ENCODE data around the gene EIF3F. TPM values are rescaled to one million over a fixed set of nuclear protein-coding genes. Genes with fewer than 3 reads are reported as not detected.

Gene EIF3F
- total and polyA plus RNA-seq, 9 of the 15 experiments (the other 6 are each of a cell fraction or from before 2014, with no cell fraction given), result 50.1 to 259 (median 135) TPM

- no peak for TF ChIP-seq E2F6 (IDR thresholded peaks at IDR 0.05; ENCODE audit: borderline replicate concordance in 1 of 2, extremely low read depth in 1 of 2, insufficient read depth in 1 of 2, insufficient read length in 1 of 2, low read depth in 1 of 2, low read length in 1 of 2, poor library complexity in 1 of 2, severe bottlenecking in 1 of 2)
- TF ChIP-seq POLR3A (IDR thresholded peaks at IDR 0.05; ENCODE audit: borderline replicate concordance, extremely low read depth, insufficient read depth, insufficient read length), result no peak
- peak; percentile 31; the same call in 1 of the 2 replicates for TF ChIP-seq ESRRA (IDR thresholded peaks at IDR 0.05; ENCODE audit: borderline replicate concordance, low read depth)
- TF ChIP-seq BCLAF1 (IDR thresholded peaks at IDR 0.05; ENCODE audit: borderline replicate concordance in 1 of 2, control insufficient read depth in 1 of 2, low read depth in 2 of 2, low read length in 1 of 2), result peak in 1 of 2 experiments; percentile 77; a peak in 1 of 4 replicates
- TF ChIP-seq ZKSCAN8 (CRISPR knock-in tag; IDR thresholded peaks at IDR 0.05), result no peak
- TF ChIP-seq ZNF23 (CRISPR knock-in tag; IDR thresholded peaks at IDR 0.05), result no peak
- TF ChIP-seq IRF9 (tag; IDR thresholded peaks at IDR 0.05), result no peak
- TF ChIP-seq NCOA2 (IDR thresholded peaks at IDR 0.05; ENCODE audit: partially characterized antibody in 2 of 2), result no peak
- no peak for TF ChIP-seq U2AF1 (optimal IDR thresholded peaks at IDR 0.05; ENCODE audit: low read depth, low read length)
- TF ChIP-seq GATA2 (CRISPR knock-in tag; IDR thresholded peaks at IDR 0.05), result no peak
- no peak for TF ChIP-seq HEY1 (CRISPR knock-in tag; IDR thresholded peaks at IDR 0.05; ENCODE audit: borderline replicate concordance)
- no peak for TF ChIP-seq TCF15 (CRISPR knock-in tag; IDR thresholded peaks at IDR 0.05)
- TF ChIP-seq MCM2 (IDR thresholded peaks at IDR 0.05; ENCODE audit: low read depth), result no peak
- no peak for TF ChIP-seq ZNF175 (CRISPR knock-in tag; IDR thresholded peaks at IDR 0.05; ENCODE audit: low read depth)
- peak; percentile 96 for TF ChIP-seq ATF7 (IDR thresholded peaks at IDR 0.05)
- no peak for TF ChIP-seq RBM17 (IDR thresholded peaks at IDR 0.05; ENCODE audit: borderline replicate concordance, low read depth, low read length)
- peak; percentile 94 for TF ChIP-seq RAD51 (IDR thresholded peaks at IDR 0.05; ENCODE audit: borderline replicate concordance, low read depth)
Observed at GRCh38 chr11:7986768-7987559, at the start of gene EIF3F (continued).

Measured in K562 (cell line).